Effector memory CD8-positive, alpha-beta T cell (primary cell): ENCODE results near the gene NUP98.
A peak's percentile ranks its signal among the peaks of the same experiment; 100 is the strongest.

Source experiments
- ATAC-seq: fragments of 150-1000 bp; cut with Tn5 transposase; replicated peaks from 2 replicates; pipeline ENCODE4 v1.10.0; 2021; ENCODE audit warnings: mild to moderate bottlenecking, moderate library complexity
- DNase-seq, 3 experiments: peaks; one replicate each; pipeline ENCODE4 v3.0.0; 2021
- H3K27ac Mint-ChIP-seq, 2 donors: one replicate each; pipeline ENCODE4 v1.8.0; 2022; ENCODE audit warnings: mild to moderate bottlenecking in 2 of 2, mixed read lengths in 2 of 2, moderate library complexity in 2 of 2
- H3K27me3 Mint-ChIP-seq, 2 donors: one replicate each; pipeline ENCODE4 v1.8.0; 2022; ENCODE audit warnings: mixed read lengths in 2 of 2
- H3K36me3 Mint-ChIP-seq: one replicate; pipeline ENCODE4 v1.8.0; 2022; ENCODE audit warnings: mild to moderate bottlenecking, moderate library complexity, mixed read lengths; ENCODE audit not compliant: insufficient read depth
- H3K4me1 Mint-ChIP-seq, 2 donors: one replicate each; pipeline ENCODE4 v1.8.0; 2022; ENCODE audit warnings: low read depth in 2 of 2, mixed read lengths in 2 of 2
- H3K4me3 Mint-ChIP-seq, 2 donors: one replicate each; pipeline ENCODE4 v1.8.0; 2022; ENCODE audit warnings: mild to moderate bottlenecking in 2 of 2, mixed read lengths in 2 of 2, moderate library complexity in 2 of 2
- H3K9me3 Mint-ChIP-seq, 2 donors: one replicate each; pipeline ENCODE4 v1.8.0; 2022; ENCODE audit warnings: mixed read lengths in 2 of 2

Gene NUP98

GRCh38 chr11:3684129-3684818, 113.1 kb downstream of the NUP98 start:
- H3K4me3 Mint-ChIP-seq = no peak overlapping the region
- H3K27me3 Mint-ChIP-seq = no peaks in the 10 kb centered on the region
- DNase-seq (no peak), ATAC-seq (no peak)
- H3K4me1 Mint-ChIP-seq = peaks cover 0 to 2% of the 10 kb centered on the region in 2 donors
- H3K36me3 Mint-ChIP-seq = peaks cover 93% of the 10 kb centered on the region
- H3K27ac Mint-ChIP-seq = no peak overlapping the region
- H3K9me3 Mint-ChIP-seq = no peaks in the 10 kb centered on the region

- H3K36me3 Mint-ChIP-seq = peaks cover 90% of the 10 kb centered on the region
- H3K4me3 Mint-ChIP-seq = no peak overlapping the region
- no peak for DNase-seq
- H3K27me3 Mint-ChIP-seq = no peaks in the 10 kb centered on the region
- H3K4me1 Mint-ChIP-seq = peaks cover 0 to 6% of the 10 kb centered on the region in 2 donors
- no peak for ATAC-seq
- no peaks in the 10 kb centered on the region for H3K9me3 Mint-ChIP-seq
- no peak overlapping the region for H3K27ac Mint-ChIP-seq
These were observed 114.3 kb downstream of the NUP98 start for GRCh38 chr11:3683039-3683438.

- H3K4me3 Mint-ChIP-seq = no peak overlapping the region
- peaks cover 0 to 6% of the 10 kb centered on the region in 2 donors for H3K4me1 Mint-ChIP-seq
- H3K36me3 Mint-ChIP-seq = peaks cover 86% of the 10 kb centered on the region
- no peaks in the 10 kb centered on the region for H3K27me3 Mint-ChIP-seq
- ATAC-seq (no peak), DNase-seq (no peak)
- no peak overlapping the region for H3K27ac Mint-ChIP-seq
- no peaks in the 10 kb centered on the region for H3K9me3 Mint-ChIP-seq
These were observed 118.3 kb downstream of the NUP98 start for GRCh38 chr11:3679077-3679476.

GRCh38 chr11:3675971-3676370, 121.4 kb downstream of the NUP98 start:
- Mint-ChIP-seq H3K27me3 (no peaks in the 10 kb centered on the region), H3K4me1 (peaks cover 0 to 6% of the 10 kb centered on the region in 2 donors), H3K27ac (no peak overlapping the region), H3K36me3 (peaks cover 71% of the 10 kb centered on the region), H3K4me3 (no peak overlapping the region), H3K9me3 (no peaks in the 10 kb centered on the region)
- ATAC-seq = no peak
- DNase-seq = no peak

GRCh38 chr11:3674189-3674588, 123.2 kb downstream of the NUP98 start:
- no peak for DNase-seq
- Mint-ChIP-seq H3K27ac (peak overlapping the region in 1 of 2 donors; percentile 74), H3K9me3 (no peaks in the 10 kb centered on the region), H3K27me3 (no peaks in the 10 kb centered on the region), H3K4me3 (no peak overlapping the region), H3K36me3 (peaks cover 66% of the 10 kb centered on the region), H3K4me1 (peaks cover 0 to 3% of the 10 kb centered on the region in 2 donors)
- no peak for ATAC-seq

GRCh38 chr11:3671334-3672254, 125.8 kb downstream of the NUP98 start, which contains the start of gene CHRNA10:
TSS of gene CHRNA10 (minus strand) at chr11:3671384. CDS start at chr11:3671312, 72 bp downstream.
- peaks cover 47% of the 10 kb centered on the region for H3K36me3 Mint-ChIP-seq
- no peaks in the 10 kb centered on the region for H3K27me3 Mint-ChIP-seq
- H3K9me3 Mint-ChIP-seq = no peaks in the 10 kb centered on the region

GRCh38 chr11:3669742-3670183, 127.6 kb downstream of the NUP98 start:
- H3K9me3 Mint-ChIP-seq = no peaks in the 10 kb centered on the region
- H3K36me3 Mint-ChIP-seq = peaks cover 34% of the 10 kb centered on the region
- no peaks in the 10 kb centered on the region for H3K4me1 Mint-ChIP-seq

More at GRCh38 chr11:3671334-3672254, 125.8 kb downstream of the NUP98 start, which contains the start of gene CHRNA10:
- H3K4me1 Mint-ChIP-seq = no peaks in the 10 kb centered on the region
- peak within 1 kb of the TSS; percentile 46 to 79 for H3K27ac Mint-ChIP-seq
- DNase-seq (no peak), ATAC-seq (no peak)
- no peak within 1 kb of the TSS for H3K4me3 Mint-ChIP-seq

GRCh38 chr11:3669128-3669527, 128.2 kb downstream of the NUP98 start:
- peaks cover 28% of the 10 kb centered on the region for H3K36me3 Mint-ChIP-seq
- DNase-seq = no peak
- H3K27ac Mint-ChIP-seq = no peak overlapping the region
- no peaks in the 10 kb centered on the region for H3K4me1 Mint-ChIP-seq
- no peaks in the 10 kb centered on the region for H3K27me3 Mint-ChIP-seq
- no peak for ATAC-seq
- no peaks in the 10 kb centered on the region for H3K9me3 Mint-ChIP-seq
- H3K4me3 Mint-ChIP-seq = no peak overlapping the region

More at GRCh38 chr11:3669742-3670183, 127.6 kb downstream of the NUP98 start:
- Mint-ChIP-seq H3K27ac (peak overlapping the region; percentile 13 to 32), H3K27me3 (no peaks in the 10 kb centered on the region), H3K4me3 (no peak overlapping the region)
- ATAC-seq (no peak), DNase-seq (no peak)

- no peaks in the 10 kb centered on the region for H3K4me1 Mint-ChIP-seq
- no peak overlapping the region for H3K4me3 Mint-ChIP-seq
- no peak overlapping the region for H3K27ac Mint-ChIP-seq
- no peaks in the 10 kb centered on the region for H3K9me3 Mint-ChIP-seq
- peaks cover 13% of the 10 kb centered on the region for H3K36me3 Mint-ChIP-seq
- DNase-seq (no peak), ATAC-seq (no peak)
- H3K27me3 Mint-ChIP-seq = no peaks in the 10 kb centered on the region
These were observed 130.0 kb downstream of the NUP98 start for GRCh38 chr11:3667149-3668035.

- no peak overlapping the region for H3K27ac Mint-ChIP-seq
- no peaks in the 10 kb centered on the region for H3K27me3 Mint-ChIP-seq
- H3K36me3 Mint-ChIP-seq = peaks cover 13% of the 10 kb centered on the region
- ATAC-seq (no peak), DNase-seq (no peak)
- H3K4me3 Mint-ChIP-seq = no peak overlapping the region
- H3K9me3 Mint-ChIP-seq = no peaks in the 10 kb centered on the region
- H3K4me1 Mint-ChIP-seq = no peaks in the 10 kb centered on the region
These were observed 131.3 kb downstream of the NUP98 start for GRCh38 chr11:3666023-3666530.

GRCh38 chr11:3665336-3666022, 131.9 kb downstream of the NUP98 start:
- no peaks in the 10 kb centered on the region for H3K4me1 Mint-ChIP-seq
- DNase-seq (no peak), ATAC-seq (no peak)
- H3K36me3 Mint-ChIP-seq = peaks cover 8% of the 10 kb centered on the region
- H3K9me3 Mint-ChIP-seq = no peaks in the 10 kb centered on the region
- peak overlapping the region; percentile 7 to 35 for H3K27ac Mint-ChIP-seq
- H3K27me3 Mint-ChIP-seq = no peaks in the 10 kb centered on the region
- no peak overlapping the region for H3K4me3 Mint-ChIP-seq

- DNase-seq (no peak), ATAC-seq (no peak)
- H3K36me3 Mint-ChIP-seq = peaks cover 3% of the 10 kb centered on the region
- peaks cover 0 to 7% of the 10 kb centered on the region in 2 donors for H3K27me3 Mint-ChIP-seq
- no peaks in the 10 kb centered on the region for H3K4me1 Mint-ChIP-seq
- no peak overlapping the region for H3K27ac Mint-ChIP-seq
- H3K9me3 Mint-ChIP-seq = no peaks in the 10 kb centered on the region
- H3K4me3 Mint-ChIP-seq = no peak overlapping the region
These were observed 133.2 kb downstream of the NUP98 start for GRCh38 chr11:3664032-3664630.
